GM12874 (cell line): ENCODE data around the gene TMEM272.

Experiments
- CTCF ChIP-seq: IDR thresholded peaks from 2 replicates; pipeline ENCODE4 v1.5.1; 2011; ENCODE audit warnings: low read depth, mild to moderate bottlenecking, control low read depth, low read length, moderate library complexity; ENCODE audit not compliant: insufficient read depth

The TMEM272 gene

GRCh38 chr13:51867062-51867461, 22.1 kb upstream of the TMEM272 start:
- no peak for TF ChIP-seq CTCF

- TF ChIP-seq CTCF, result no peak
These were observed 20.9 kb upstream of the TMEM272 start for GRCh38 chr13:51865838-51866237.

- TF ChIP-seq CTCF, result no peak
These were observed 18.0 kb upstream of the TMEM272 start for GRCh38 chr13:51862957-51863356.

- TF ChIP-seq CTCF, result no peak
These were observed 16.8 kb upstream of the TMEM272 start, which contains the start of gene CCDC70 for GRCh38 chr13:51861723-51862300. Gene CCDC70 (plus strand): TSS chr13:51861969. CDS start chr13:51865412, 3,443 bp downstream.

GRCh38 chr13:51858433-51859247, 13.7 kb upstream of the TMEM272 start:
- TF ChIP-seq CTCF, result no peak

GRCh38 chr13:51856998-51857397, 12.0 kb upstream of the TMEM272 start:
- TF ChIP-seq CTCF, result no peak

GRCh38 chr13:51856027-51856736, 11.2 kb upstream of the TMEM272 start:
- TF ChIP-seq CTCF, result no peak
